ENCODE data around the gene TRAPPC8.
"Not testable (repeated sequence)": the region's sequence is repeated elsewhere in the genome, so short reads cannot be mapped to it uniquely, and the experiment has no call there.

TRAPPC8 gene

DNA sequence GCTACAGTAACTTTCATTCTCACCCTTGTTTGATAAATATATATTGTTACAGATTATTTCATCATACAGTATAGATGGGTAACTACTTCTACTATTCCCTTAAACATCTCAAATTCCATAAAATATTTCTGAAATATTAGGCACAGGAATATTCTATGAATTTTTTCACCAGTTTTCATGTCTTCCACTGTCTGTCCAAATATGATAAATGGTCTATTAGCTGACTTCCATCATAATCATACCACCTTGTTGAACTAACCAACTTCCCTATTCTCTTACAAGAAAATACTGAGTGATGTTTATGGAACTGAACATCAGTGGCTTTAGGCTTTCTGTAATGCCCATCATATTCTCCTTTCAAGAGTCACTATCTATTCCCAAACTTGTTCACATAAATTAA lies 82.4 kb downstream of the TRAPPC8 start:
- no peak for DNase-seq

DNA sequence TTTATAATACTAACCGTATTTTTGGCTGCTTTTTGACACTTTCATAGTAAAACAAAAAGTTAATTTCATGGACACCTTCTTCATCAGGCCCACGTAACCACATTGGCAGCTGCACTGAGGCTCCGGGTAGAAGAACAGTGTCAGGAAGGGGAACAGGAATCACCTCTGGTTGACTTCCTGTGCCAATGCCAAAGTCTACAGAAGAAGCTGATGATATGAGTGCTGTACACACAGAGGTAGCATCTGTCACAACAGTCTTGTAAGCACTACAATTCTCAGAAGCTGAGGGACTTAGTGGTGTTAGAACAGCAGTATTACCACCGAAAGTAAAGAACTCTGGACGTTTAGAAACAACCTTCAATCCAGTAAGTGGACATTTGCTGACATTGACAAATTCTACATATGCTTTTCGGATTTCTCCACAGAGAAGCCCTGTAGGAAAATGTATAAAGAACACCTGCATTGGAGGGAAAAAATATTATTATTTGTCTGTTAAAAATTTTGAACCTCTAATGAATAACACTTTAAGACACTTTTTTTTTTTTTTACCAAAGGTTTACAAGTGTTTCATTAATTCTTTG lies 85.3 kb downstream of the TRAPPC8 start:
- no peak for DNase-seq

DNA sequence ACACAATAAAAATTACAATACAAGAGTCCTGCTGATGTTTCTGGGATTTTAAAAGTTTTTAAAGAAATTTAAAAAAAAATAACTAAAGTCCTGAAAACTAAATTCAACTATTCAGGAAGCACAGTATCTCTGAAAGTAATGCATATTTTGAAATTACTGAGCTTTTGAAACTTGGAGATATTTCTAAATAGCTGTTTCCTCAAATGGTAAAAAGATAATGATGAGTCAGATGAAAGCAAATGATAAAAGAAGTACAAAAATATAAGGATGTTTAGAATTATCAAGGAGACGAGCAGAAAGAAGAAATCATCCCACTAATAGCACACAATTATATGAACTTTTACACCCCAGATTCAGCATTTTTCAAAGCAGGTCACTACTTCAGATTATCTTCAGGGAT lies 92.1 kb downstream of the TRAPPC8 start:
- DNase-seq: no peak

DNA sequence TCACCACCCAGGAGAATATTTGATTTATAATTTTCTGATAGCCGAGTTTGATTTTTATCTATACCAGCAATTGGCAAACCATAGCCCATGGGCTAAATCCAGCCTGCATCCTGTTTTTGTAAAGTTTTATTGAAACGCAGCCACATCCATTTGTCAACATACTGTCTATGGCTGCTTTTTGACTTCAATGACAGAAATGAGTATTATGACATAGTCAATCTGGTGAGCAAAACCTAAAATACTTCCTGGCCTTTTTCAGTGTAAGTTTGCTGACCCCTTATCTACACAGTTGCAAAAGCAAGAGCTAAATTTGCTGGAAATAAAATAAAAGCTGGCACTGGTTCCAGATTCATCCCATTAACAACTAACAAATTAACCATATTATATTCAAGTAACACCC lies 102.4 kb downstream of the TRAPPC8 start:
- DNase-seq: no peak

DNA sequence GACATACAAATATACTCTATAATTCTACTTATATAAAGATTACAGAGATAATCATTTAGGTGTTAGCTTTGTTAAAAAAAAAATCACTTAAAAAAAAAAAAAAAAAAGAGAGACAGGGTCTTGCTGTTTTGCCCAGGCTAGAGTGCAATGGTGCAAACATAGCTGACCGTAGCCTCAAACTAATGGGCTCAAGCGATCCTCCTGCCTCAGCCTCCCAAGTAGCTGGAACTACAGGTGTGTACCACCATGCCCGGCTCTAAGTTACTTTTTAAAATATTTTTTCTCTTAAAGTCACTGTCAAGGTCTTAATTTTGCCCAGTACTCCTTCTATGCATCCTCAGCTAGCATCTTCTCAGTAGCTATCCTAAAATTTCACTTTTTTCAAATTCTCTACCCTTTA lies 105.0 kb downstream of the TRAPPC8 start:
- DNase-seq: no peak

DNA sequence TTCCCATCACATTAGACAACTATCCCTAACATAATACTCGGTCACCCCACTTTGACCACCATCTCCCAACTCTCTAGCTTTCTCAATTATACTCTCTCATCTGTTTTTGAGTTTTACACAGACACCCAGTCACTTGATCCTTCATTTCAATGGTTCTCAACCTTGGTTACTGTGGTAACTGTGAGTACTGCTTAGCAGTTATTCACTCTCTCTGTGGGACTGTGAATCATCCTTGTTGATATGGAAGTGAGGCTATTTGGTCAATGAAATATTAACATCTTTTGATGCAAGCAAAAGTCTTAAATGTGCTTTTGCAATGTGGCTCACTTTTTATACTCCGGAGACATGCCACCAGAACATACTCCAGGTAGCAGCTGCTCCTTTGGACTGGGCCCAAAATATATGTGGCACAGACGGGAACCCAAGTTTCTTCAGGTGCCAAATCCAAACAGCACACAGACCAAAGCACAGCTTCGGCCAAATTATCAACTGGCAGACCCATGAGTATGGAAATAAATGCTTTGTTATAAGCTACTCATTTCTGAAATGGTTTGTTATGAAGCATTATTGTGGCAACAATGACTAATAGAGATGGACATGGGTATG lies 107.3 kb downstream of the TRAPPC8 start:
- DNase-seq: no peak

DNA sequence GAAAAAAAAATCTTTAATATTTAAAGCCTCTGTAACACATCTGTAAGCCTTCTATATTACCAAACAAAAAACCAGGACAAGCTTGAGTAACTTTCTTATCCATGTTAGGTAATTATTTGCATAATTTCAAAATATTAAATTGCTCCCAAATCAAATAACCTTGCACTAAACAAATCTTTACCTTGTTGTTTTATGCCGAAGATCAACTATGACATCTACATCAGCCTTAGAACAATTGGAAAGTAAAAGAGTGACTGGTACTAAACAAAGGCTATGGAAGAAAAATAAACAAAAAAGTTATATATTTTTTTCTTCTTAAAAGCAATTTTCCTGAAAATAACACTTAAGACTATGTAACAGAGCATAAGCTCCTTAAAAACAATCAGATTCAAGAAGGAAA lies 111.0 kb downstream of the TRAPPC8 start:
- DNase-seq: no peak

DNA sequence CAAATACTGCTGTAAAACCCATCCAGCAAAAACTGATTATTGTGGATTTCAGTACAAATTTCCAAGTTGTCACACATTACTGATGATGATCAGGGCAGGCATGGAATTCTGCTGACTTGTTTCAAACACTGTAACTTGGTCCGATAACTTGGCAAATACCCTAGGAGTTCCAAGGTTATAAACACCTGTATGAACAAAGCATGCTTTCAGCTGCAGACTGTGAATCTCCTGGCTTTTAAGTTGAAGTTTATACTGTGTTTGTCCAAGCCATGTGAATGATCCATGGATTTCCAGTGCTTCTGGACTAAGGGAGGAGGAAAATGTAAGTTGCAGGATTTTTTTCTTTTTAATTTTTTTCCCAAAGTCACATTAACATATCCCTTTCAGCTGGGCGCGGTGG lies 112.2 kb downstream of the TRAPPC8 start:
- no peak for DNase-seq

DNA sequence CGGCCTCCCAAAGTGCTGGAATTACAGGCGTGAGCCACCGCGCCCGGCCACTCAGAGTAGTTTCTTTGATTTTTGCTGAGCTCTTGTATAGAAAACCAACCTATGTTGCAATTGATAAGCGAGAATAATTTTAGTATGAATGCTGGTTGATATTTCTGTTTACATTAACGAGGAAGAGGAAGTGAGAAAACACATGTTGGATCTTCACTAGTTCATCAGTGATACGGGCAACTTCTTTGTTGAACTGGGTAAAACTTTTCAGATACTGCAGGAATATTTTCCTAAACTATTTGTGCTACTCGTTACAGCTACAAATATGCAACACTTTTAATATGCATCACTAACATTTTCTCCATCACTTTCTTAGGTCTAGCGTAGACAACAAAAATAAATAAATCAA lies 114.3 kb downstream of the TRAPPC8 start:
- DNase-seq: no peak

DNA sequence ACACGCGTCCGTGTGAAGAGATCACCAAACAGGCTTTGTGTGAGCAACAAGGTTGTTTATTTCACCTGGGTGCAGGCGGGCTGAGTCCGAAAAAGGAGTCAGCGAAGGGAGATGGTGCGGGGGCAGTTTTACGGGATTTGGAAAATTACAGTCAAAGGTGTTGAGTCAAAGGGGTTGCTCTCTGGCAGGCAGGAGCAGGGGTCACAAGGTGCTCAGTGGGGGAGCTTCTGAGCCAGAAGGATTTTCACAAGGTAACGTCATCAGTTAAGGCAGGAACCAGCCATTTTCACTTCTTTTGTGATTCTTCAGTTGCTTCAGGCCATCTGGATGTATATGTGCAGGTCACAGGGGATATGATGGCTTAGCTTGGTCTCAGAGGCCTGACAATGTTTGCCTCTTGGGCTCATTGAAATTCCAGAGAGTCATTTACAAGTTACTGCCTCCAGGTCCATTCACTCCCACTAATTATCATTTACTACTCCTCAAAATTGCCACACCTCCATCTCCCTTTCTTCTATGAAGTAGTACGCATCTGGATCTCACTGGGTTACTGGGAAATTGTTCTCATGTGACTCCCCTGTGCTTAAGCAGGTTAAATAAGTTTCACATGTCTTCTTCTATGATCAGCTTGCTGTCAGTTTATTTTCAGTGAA lies 116.1 kb downstream of the TRAPPC8 start:
- DNase-seq: not testable (repeated sequence)

DNA sequence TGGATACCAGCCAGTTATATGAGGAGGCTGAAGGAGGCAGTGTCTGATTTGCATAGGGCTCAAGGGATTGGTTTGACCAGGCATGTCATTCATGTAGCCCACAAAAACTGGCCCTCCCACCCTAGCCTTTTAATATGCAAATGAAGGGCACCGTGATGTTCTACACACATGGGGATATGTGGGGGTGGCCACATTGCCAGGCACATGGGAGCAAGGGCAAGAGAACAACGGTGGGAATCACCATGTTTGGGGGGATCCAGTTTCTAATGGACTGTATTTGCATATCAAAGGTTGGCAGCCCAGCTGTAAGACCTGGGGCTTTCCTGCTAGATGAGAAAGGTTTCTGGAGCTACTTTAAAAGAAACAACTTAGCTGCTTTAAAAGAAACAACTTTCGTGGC lies 117.2 kb downstream of the TRAPPC8 start:
- DNase-seq: no peak

DNA sequence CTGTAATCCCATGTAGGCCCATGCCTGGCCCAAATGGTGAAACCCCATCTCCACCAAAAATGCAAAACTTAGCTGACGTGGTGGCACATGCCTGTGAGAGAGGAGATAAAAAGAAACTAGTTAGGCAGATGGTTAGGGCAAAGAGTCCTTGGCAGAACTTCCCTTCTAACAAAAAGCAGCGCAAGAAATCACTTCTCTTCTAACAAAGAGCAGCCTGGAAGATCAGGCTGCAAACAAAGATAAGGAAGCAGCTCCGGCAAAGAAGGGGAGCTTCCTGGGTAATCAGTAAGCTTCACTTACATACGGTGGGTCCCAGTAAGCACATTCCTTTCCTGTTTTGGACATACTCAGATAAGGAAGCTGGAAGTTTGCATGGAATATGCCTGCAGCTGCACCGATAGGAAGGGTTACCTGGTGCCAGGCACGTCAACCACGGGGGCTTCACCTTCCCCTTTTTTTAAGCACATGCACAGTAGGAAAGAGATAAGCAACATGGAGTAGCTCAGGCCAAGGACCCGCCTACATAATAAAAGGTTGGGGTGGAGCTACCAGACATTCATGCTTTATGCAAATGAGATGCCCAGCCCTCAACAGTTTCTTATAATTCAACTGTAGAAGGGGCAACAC lies 121.3 kb downstream of the TRAPPC8 start:
- no peak for DNase-seq

DNA sequence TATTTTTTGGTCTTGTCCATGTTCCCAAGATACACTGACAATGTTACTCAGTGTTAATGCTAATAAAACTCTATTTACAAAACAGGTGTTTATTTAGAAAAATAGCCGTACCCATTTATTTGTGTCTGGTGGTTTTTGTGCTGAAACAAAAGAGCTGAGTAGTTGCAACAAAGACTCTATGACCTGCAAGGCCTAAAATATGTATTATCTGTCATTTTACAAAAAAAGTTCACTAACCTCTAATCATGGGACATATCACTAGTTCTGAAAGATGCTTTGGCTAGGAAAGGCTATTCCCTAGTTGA lies 123.1 kb downstream of the TRAPPC8 start:
- no peak for DNase-seq

DNA sequence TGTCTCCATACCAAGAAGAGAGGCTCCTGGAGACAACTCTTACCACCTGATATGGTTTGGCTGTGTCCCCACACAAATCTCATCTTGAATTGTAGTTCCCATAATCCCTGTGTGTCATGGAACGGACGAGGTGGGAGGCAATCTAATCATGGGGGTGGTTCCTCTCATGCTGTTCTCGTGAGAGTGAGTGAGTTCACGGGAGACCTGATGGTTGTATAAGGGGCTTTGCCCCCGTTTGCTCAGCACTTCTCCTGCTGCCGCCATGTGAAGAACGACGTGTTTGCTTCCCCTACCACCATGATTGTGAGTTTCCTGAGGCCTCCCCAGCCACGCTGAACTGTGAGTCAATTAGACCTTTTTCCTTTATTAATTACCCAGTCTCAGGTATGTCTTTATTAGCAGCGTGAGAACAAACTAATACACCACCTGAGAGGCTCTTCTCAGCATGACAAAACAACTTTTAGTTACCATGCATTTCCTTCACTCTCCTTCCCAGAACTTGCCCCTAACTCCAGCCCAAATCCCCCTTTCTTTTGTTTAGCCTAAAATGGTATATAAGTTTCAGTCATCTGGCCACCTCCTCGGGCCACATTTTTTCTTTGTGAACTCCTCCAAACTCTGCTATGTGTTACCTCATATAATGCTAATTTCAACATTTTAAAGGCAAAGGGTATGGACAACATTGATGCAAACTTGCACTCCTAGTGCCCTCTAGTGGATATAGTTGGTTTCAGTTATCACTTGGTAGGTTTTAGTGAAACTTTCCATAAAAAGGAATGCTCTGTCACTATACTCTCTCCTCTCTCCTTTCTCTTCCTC lies 123.6 kb downstream of the TRAPPC8 start:
- peak; percentile 10 to 59 for DNase-seq

DNA sequence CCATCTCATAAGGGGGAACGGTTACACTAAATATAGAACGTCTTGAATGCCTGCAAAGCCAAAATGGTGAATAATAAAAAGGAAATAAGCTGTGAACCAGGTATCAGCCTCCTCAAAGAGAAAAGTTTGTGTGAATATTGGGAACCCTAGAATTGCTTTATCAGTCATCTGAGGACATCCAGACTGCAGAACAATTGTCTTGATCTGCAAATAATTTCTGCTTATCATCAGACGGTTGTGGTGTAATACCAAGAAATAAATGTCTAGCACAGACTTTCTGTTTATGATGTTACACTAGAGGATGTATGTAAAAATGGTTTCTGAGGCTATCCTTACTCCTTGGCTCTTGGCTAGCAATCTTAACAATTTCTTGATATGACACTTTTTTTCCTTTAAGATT lies 128.8 kb downstream of the TRAPPC8 start:
- DNase-seq: no peak

DNA sequence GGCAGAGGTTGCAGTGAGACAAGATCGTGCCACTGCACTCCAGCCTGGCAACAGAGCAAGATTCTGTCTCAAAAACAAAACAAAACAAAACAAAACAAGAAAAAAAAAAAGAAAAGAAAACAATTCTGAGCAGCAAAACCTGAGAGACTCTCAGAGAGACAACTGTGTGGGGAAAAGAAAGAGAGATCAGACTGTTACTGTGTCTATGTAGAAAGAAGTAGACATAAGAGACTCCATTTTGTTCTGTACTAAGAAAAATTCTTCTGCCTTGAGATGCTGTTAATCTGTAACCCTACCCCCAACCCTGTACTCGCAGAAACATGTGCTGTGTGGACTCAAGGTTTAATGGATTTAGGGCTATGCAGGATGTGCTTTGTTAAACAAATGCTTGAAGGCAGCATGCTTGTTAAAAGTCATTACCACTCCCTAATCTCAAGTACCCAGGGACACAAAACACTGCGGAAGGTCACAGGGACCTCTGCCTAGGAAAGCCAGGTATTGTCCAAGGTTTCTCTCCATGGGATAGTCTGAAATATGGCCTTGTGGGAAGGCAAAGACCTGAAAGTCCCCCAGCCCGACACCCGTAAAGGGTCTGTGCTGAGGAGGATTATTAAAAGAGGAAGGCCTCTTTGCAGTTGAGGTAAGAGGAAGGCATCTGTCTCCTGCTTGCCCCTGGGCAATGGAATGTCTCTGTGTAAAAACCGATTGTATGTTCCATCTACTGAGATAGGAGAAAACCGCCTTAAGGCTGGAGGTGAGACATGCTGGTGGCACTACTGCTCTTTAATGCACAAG lies 132.4 kb downstream of the TRAPPC8 start:
- not testable (repeated sequence) for DNase-seq

DNA sequence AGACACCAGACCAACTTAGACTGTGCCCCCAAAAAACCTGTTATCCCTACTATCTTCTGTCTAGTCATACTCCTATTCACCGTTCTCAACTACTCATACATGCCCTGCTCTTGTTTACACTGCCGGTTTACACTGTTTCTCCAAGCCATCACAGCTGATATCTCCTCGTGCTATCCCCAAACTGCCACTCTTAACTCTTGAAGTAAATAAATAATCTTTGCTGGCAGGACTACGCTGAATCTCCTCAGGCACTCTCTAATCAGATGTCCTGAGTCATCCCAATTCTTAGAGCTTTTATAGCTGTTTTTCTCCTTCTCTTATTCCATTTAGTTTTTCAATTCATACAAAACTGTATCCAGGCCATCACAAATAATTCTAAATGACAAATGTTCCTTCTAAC lies 133.9 kb downstream of the TRAPPC8 start:
- not testable (repeated sequence) for DNase-seq

DNA sequence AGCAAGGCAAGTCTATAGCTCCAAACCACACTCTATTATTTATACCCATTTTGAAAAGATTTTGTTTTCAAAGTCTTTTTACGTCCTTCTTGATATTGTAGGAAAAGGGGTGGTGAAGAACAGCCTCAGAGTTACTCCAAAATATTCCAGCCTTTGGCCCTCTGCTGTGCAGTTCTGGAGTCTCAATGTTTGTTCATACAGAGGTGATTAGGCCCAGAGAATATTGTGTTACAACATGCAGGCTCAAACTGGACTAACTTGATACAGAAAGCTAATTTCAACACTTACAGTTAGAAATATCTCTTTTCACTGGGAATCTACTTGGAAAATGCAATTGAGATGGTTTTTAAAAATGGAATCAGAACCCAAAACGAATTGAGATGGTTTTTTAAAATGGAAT lies 141.8 kb downstream of the TRAPPC8 start:
- DNase-seq: no peak

DNA sequence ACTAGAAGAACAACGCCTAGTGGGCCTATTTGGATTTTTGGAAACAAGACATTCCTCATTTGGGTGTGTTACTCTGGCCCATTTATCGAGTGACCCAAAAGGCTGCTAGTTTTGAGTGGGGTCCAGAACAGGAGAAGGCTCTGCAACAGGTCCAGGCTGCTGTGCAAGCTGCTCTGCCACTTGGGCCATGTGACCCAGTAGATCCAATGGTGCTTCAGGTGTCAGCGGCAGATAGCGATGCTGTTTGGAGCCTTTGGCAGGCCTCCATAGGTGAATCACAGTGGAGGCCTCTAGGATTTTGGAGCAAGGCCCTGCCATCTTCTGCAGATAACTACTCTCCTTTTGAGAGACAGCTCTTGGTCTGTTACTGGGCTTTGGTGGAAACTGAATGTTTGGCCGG lies 143.7 kb downstream of the TRAPPC8 start:
- DNase-seq: not testable (repeated sequence)

DNA sequence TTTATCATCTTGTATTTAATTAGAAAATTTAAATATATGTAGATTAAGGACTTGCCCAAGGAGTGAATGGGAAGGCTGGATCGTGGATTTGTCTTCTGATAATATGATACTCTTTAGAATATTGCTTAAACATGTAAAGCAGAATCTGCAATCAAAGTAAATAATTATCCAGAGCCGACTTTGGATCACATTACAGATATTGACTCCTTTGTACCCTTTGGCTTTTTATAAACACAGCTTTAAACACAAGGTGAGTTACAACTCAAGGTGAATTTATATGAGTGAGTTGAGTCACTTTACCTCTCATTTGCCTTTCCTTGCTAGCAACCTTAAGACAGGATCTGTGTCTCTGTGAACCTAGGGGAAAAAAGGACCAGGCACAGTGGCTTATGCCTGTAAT lies 144.5 kb downstream of the TRAPPC8 start:
- DNase-seq: no peak

DNA sequence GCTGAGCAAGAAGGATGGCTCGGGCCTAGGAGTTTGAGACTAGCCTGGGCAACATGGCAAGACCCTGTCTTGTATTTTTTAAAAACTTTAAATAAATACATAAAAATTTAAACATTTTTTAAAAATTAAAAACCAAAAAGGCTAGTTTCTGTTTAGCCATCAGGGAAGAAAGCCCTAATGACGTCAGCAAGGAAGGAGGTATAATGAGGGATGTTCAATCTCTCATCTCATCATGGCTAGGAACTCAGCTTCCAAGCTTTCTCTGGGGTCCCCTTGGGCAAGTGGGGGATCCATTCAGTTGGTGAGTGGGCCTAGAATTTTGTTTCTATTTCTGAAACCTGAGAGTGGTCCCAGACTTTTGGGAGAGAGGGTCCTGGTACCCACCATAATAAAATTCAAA lies 147.2 kb downstream of the TRAPPC8 start:
- DNase-seq: no peak

DNA sequence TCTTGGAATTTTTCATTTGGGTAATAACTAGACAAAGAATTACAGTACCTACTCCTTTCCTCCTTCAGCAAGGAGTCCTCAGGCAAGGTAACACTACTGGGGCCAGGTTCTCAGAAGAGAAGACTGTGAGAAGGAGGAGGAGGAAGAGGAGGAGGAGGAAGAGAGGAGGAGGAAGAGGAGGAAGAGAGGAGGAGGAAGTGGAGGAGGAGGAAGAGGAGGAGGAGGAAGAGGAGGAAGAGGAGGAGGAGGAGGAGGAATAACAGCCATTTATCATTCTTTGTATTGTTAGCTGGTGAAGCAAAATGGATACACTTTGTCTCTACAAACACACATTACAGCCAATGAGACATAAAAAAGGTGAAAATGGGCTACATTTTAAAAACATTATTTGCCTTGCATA lies 149.4 kb downstream of the TRAPPC8 start:
- no peak for DNase-seq

DNA sequence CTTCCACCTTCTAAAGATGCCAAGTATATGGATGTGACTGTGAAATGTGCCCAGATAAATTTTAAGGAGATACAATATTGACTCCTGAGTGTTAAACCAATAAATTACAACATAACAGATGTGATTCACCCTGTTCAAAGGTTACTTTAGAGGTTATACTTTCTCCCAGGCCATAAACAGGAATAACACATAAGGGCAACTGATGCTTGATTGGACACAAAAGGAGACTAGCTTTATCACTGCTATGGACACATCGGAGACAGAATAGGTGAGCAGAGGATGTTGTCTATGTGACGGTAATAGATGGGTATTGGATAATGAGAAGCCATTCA lies 150.4 kb downstream of the TRAPPC8 start:
- no peak for DNase-seq
